Measurements from ENCODE around the gene TECPR2.

The TECPR2 gene

DNA sequence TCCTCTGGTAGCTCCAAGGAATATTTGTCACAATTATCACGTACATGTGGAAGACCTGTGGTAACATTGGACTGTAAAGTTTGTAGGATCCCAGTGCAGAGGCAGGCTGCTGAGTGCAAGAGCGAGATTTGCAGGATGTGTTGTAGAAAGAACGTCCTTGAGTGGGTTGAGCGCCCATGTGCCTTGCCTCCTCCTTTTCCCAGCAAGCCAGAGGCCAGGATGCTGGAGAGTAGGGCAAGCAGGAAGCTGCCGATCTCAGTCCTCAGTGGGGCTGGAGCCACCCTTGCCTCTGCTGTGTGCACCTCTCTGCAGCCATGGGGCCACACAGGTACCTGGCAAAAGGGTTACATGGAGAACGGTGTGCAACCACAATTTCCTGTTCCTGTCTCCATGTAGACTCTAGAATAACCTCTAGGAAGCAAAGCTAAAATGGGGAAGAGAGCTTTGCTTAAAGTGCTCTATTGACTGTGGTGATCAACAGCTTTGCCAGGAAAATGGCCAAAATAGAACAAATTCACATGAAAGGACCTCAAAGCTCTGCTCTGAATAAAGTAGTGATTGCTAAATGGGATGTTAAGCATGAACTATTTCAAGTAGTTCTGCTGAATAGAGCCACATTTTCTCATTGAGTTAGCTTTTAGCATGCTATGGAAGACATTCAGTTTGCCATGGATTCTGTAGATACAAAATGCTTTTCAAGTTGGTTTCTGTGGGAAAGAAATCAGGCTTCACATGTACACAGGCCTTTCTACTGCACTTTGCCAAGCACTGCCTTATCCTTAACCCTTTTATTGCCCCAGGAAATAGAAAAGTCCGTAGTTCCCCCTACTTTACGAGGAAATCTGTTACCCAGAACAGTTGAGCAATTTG is 109.4 kb downstream of the TECPR2 start:
- no peak for ATAC-seq
- no peak for TF ChIP-seq TCF4 (CRISPR knock-in tag; IDR thresholded peaks at IDR 0.05; ENCODE audit: borderline replicate concordance)
- no peak for TF ChIP-seq ZFP3 (CRISPR knock-in tag; IDR thresholded peaks at IDR 0.05)
- TF ChIP-seq, protein P1, sequence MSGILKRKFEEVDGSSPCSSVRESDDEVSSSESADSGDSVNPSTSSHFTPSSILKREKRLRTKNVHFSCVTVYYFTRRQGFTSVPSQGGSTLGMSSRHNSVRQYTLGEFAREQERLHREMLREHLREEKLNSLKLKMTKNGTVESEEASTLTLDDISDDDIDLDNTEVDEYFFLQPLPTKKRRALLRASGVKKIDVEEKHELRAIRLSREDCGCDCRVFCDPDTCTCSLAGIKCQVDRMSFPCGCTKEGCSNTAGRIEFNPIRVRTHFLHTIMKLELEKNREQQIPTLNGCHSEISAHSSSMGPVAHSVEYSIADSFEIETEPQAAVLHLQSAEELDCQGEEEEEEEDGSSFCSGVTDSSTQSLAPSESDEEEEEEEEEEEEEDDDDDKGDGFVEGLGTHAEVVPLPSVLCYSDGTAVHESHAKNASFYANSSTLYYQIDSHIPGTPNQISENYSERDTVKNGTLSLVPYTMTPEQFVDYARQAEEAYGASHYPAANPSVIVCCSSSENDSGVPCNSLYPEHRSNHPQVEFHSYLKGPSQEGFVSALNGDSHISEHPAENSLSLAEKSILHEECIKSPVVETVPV (CRISPR knock-in tag; IDR thresholded peaks at IDR 0.05): no peak
- no peak for TF ChIP-seq ZNF8 (CRISPR knock-in tag; IDR thresholded peaks at IDR 0.05)
- TF ChIP-seq, protein P2, sequence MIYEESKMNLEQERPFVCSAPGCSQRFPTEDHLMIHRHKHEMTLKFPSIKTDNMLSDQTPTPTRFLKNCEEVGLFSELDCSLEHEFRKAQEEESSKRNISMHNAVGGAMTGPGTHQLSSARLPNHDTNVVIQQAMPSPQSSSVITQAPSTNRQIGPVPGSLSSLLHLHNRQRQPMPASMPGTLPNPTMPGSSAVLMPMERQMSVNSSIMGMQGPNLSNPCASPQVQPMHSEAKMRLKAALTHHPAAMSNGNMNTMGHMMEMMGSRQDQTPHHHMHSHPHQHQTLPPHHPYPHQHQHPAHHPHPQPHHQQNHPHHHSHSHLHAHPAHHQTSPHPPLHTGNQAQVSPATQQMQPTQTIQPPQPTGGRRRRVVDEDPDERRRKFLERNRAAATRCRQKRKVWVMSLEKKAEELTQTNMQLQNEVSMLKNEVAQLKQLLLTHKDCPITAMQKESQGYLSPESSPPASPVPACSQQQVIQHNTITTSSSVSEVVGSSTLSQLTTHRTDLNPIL (CRISPR knock-in tag; IDR thresholded peaks at IDR 0.05; ENCODE audit: low read depth): no peak
- no peak for TF ChIP-seq SNAI2 (CRISPR knock-in tag; IDR thresholded peaks at IDR 0.05)
- TF ChIP-seq ZNF565 (CRISPR knock-in tag; conservative IDR thresholded peaks at IDR 0.05; ENCODE audit: low read depth): no peak
- TF ChIP-seq ARNTL (CRISPR knock-in tag; IDR thresholded peaks at IDR 0.05; ENCODE audit: borderline replicate concordance, low read depth): no peak
- no peak for TF ChIP-seq BACH2 (CRISPR knock-in tag; IDR thresholded peaks at IDR 0.05; ENCODE audit: borderline replicate concordance)

DNA sequence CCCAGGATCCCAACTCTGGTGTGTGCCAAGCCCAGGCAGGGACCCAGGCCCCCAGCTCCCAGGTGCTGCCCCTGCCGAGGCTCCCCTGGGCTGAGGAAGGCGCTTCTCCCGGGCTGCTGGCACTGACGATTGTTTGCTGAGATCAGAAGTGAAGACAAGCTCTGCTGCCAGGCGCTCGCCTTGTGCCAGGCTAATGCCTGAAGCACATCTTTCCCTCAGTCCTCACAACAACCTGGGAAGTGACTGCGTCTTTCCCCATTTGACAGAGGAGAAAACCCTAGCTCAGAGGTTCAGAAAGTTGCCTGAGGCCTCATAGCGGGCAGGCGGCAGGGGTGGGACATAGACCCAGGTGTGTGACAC is 110.0 kb downstream of the TECPR2 start:
- no peak for TF ChIP-seq PPARA (CRISPR knock-in tag; IDR thresholded peaks at IDR 0.05; ENCODE audit: borderline replicate concordance)
- TF ChIP-seq OSR1 (CRISPR knock-in tag; IDR thresholded peaks at IDR 0.05): no peak
- TF ChIP-seq, protein P3, sequence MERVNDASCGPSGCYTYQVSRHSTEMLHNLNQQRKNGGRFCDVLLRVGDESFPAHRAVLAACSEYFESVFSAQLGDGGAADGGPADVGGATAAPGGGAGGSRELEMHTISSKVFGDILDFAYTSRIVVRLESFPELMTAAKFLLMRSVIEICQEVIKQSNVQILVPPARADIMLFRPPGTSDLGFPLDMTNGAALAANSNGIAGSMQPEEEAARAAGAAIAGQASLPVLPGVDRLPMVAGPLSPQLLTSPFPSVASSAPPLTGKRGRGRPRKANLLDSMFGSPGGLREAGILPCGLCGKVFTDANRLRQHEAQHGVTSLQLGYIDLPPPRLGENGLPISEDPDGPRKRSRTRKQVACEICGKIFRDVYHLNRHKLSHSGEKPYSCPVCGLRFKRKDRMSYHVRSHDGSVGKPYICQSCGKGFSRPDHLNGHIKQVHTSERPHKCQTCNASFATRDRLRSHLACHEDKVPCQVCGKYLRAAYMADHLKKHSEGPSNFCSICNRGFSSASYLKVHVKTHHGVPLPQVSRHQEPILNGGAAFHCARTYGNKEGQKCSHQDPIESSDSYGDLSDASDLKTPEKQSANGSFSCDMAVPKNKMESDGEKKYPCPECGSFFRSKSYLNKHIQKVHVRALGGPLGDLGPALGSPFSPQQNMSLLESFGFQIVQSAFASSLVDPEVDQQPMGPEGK (CRISPR knock-in tag; IDR thresholded peaks at IDR 0.05; ENCODE audit: borderline replicate concordance): no peak
- TF ChIP-seq ZC3H10 (CRISPR knock-in tag; IDR thresholded peaks at IDR 0.05): no peak
- TF ChIP-seq ISL1 (CRISPR knock-in tag; IDR thresholded peaks at IDR 0.05): no peak
- TF ChIP-seq ZFP30 (CRISPR knock-in tag; IDR thresholded peaks at IDR 0.05): no peak
- TF ChIP-seq TCF4 (CRISPR knock-in tag; IDR thresholded peaks at IDR 0.05; ENCODE audit: borderline replicate concordance): no peak
- TF ChIP-seq RARB (CRISPR knock-in tag; IDR thresholded peaks at IDR 0.05): no peak
- TF ChIP-seq, protein P1 (CRISPR knock-in tag; IDR thresholded peaks at IDR 0.05): no peak
- TF ChIP-seq ARNTL (CRISPR knock-in tag; IDR thresholded peaks at IDR 0.05; ENCODE audit: borderline replicate concordance, low read depth): no peak
- TF ChIP-seq, protein P4, sequence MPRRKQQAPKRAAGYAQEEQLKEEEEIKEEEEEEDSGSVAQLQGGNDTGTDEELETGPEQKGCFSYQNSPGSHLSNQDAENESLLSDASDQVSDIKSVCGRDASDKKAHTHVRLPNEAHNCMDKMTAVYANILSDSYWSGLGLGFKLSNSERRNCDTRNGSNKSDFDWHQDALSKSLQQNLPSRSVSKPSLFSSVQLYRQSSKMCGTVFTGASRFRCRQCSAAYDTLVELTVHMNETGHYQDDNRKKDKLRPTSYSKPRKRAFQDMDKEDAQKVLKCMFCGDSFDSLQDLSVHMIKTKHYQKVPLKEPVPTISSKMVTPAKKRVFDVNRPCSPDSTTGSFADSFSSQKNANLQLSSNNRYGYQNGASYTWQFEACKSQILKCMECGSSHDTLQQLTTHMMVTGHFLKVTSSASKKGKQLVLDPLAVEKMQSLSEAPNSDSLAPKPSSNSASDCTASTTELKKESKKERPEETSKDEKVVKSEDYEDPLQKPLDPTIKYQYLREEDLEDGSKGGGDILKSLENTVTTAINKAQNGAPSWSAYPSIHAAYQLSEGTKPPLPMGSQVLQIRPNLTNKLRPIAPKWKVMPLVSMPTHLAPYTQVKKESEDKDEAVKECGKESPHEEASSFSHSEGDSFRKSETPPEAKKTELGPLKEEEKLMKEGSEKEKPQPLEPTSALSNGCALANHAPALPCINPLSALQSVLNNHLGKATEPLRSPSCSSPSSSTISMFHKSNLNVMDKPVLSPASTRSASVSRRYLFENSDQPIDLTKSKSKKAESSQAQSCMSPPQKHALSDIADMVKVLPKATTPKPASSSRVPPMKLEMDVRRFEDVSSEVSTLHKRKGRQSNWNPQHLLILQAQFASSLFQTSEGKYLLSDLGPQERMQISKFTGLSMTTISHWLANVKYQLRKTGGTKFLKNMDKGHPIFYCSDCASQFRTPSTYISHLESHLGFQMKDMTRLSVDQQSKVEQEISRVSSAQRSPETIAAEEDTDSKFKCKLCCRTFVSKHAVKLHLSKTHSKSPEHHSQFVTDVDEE (CRISPR knock-in tag; IDR thresholded peaks at IDR 0.05): no peak
- TF ChIP-seq ESRRG (CRISPR knock-in tag; IDR thresholded peaks at IDR 0.05): no peak
- TF ChIP-seq ZNF565 (CRISPR knock-in tag; conservative IDR thresholded peaks at IDR 0.05; ENCODE audit: low read depth): no peak
- TF ChIP-seq, protein P5, sequence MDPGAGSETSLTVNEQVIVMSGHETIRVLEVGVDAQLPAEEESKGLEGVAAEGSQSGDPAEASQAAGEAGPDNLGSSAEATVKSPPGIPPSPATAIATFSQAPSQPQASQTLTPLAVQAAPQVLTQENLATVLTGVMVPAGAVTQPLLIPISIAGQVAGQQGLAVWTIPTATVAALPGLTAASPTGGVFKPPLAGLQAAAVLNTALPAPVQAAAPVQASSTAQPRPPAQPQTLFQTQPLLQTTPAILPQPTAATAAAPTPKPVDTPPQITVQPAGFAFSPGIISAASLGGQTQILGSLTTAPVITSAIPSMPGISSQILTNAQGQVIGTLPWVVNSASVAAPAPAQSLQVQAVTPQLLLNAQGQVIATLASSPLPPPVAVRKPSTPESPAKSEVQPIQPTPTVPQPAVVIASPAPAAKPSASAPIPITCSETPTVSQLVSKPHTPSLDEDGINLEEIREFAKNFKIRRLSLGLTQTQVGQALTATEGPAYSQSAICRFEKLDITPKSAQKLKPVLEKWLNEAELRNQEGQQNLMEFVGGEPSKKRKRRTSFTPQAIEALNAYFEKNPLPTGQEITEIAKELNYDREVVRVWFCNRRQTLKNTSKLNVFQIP (CRISPR knock-in tag; IDR thresholded peaks at IDR 0.05; ENCODE audit: borderline replicate concordance, low read depth): no peak
- no peak for TF ChIP-seq SNAI2 (CRISPR knock-in tag; IDR thresholded peaks at IDR 0.05)
- TF ChIP-seq ZNF70 (CRISPR knock-in tag; IDR thresholded peaks at IDR 0.05): no peak
- no peak for ATAC-seq

All from SK-N-SH treated with all-trans-retinoic acid at 6 μM for 48 hours (cell line).